Muscle layer of colon (tissue), 2 donors: Measurements from ENCODE around the gene MYO18B.
"Not testable (repeated sequence)": the region's sequence is repeated elsewhere in the genome, so short reads cannot be mapped to it uniquely, and the experiment has no call there.

Experiments used
- H3K27ac ChIP-seq: one replicate; pipeline ENCODE4 v1.7.0; 2013; ENCODE audit warnings: low read depth, mild to moderate bottlenecking, low read length, moderate library complexity
- H3K27me3 ChIP-seq, 2 donors: one replicate each; pipeline ENCODE4 v1.7.0; 2013; ENCODE audit warnings: low read length in 2 of 2, mild to moderate bottlenecking in 2 of 2; ENCODE audit not compliant: insufficient read depth in 2 of 2, control insufficient read depth in 1 of 2
- H3K36me3 ChIP-seq: one replicate; pipeline ENCODE4 v1.7.0; 2013; ENCODE audit warnings: mild to moderate bottlenecking, low read length; ENCODE audit not compliant: insufficient read depth
- H3K4me1 ChIP-seq: one replicate; pipeline ENCODE4 v1.7.0; 2013; ENCODE audit warnings: mild to moderate bottlenecking, low read length; ENCODE audit not compliant: insufficient read depth
- H3K4me3 ChIP-seq, 2 donors: one replicate each; pipeline ENCODE4 v1.7.0; 2013; ENCODE audit warnings: low read length in 2 of 2, low read depth in 1 of 2, mild to moderate bottlenecking in 1 of 2, moderate library complexity in 1 of 2
- H3K9ac ChIP-seq: one replicate; pipeline ENCODE4 v1.7.0; 2013; ENCODE audit warnings: low read length
- H3K9me3 ChIP-seq: one replicate; pipeline ENCODE4 v1.7.0; 2013; ENCODE audit warnings: mild to moderate bottlenecking, low read length
- donor health status: abdominal sarcoma.
- donor health status: Adenocarcinoma of cecum.

Gene MYO18B

GRCh38 chr22:25962711-25963110 is 220.7 kb downstream of the MYO18B start:
- no peaks in the 10 kb centered on the region for H3K36me3 ChIP-seq
- no peaks in the 10 kb centered on the region for H3K9me3 ChIP-seq
- no peak overlapping the region for H3K4me3 ChIP-seq
- H3K9ac ChIP-seq: no peak overlapping the region
- H3K27me3 ChIP-seq: peaks cover 0 to 4% of the 10 kb centered on the region in 2 donors
- H3K27ac ChIP-seq: no peak overlapping the region
- no peaks in the 10 kb centered on the region for H3K4me1 ChIP-seq

- Histone ChIP-seq H3K27me3 (peaks cover 0 to 4% of the 10 kb centered on the region in 2 donors), H3K9me3 (no peaks in the 10 kb centered on the region), H3K36me3 (no peaks in the 10 kb centered on the region)
These were observed 223.2 kb downstream of the MYO18B start for GRCh38 chr22:25964961-25965730.

GRCh38 chr22:25966448-25966913 is 224.5 kb downstream of the MYO18B start:
- Histone ChIP-seq H3K4me1 (no peaks in the 10 kb centered on the region), H3K9me3 (no peaks in the 10 kb centered on the region), H3K4me3 (no peak overlapping the region), H3K27me3 (peaks cover 0 to 4% of the 10 kb centered on the region in 2 donors), H3K36me3 (no peaks in the 10 kb centered on the region), H3K27ac (no peak overlapping the region), H3K9ac (no peak overlapping the region)

More at GRCh38 chr22:25964961-25965730, 223.2 kb downstream of the MYO18B start:
- Histone ChIP-seq H3K9ac (no peak overlapping the region), H3K4me3 (no peak overlapping the region), H3K4me1 (no peaks in the 10 kb centered on the region), H3K27ac (no peak overlapping the region)

GRCh38 chr22:25969286-25969685 is 227.3 kb downstream of the MYO18B start:
- no peak overlapping the region for H3K27ac ChIP-seq
- no peak overlapping the region for H3K4me3 ChIP-seq
- H3K9ac ChIP-seq: no peak overlapping the region
- H3K36me3 ChIP-seq: no peaks in the 10 kb centered on the region
- no peaks in the 10 kb centered on the region for H3K4me1 ChIP-seq
- H3K27me3 ChIP-seq: no peaks in the 10 kb centered on the region
- no peaks in the 10 kb centered on the region for H3K9me3 ChIP-seq

GRCh38 chr22:25969901-25970300 is 227.9 kb downstream of the MYO18B start:
- no peaks in the 10 kb centered on the region for H3K27me3 ChIP-seq
- no peak overlapping the region for H3K27ac ChIP-seq
- no peak overlapping the region for H3K9ac ChIP-seq
- H3K4me3 ChIP-seq: no peak overlapping the region
- H3K4me1 ChIP-seq: no peaks in the 10 kb centered on the region
- no peaks in the 10 kb centered on the region for H3K36me3 ChIP-seq
- H3K9me3 ChIP-seq: no peaks in the 10 kb centered on the region

- Histone ChIP-seq H3K27ac (no peak overlapping the region), H3K4me1 (no peaks in the 10 kb centered on the region), H3K9ac (no peak overlapping the region), H3K9me3 (no peaks in the 10 kb centered on the region), H3K36me3 (no peaks in the 10 kb centered on the region), H3K27me3 (no peaks in the 10 kb centered on the region), H3K4me3 (no peak overlapping the region)
These were observed 228.5 kb downstream of the MYO18B start for GRCh38 chr22:25970374-25970911.

GRCh38 chr22:25970999-25971811 is 229.2 kb downstream of the MYO18B start:
- H3K9me3 ChIP-seq: no peaks in the 10 kb centered on the region
- H3K4me1 ChIP-seq: no peaks in the 10 kb centered on the region
- no peak overlapping the region for H3K9ac ChIP-seq
- no peak overlapping the region for H3K27ac ChIP-seq
- no peaks in the 10 kb centered on the region for H3K27me3 ChIP-seq
- no peaks in the 10 kb centered on the region for H3K36me3 ChIP-seq
- no peak overlapping the region for H3K4me3 ChIP-seq

GRCh38 chr22:25972397-25972796 is 230.4 kb downstream of the MYO18B start:
- H3K4me1 ChIP-seq: no peaks in the 10 kb centered on the region
- H3K27me3 ChIP-seq: no peaks in the 10 kb centered on the region
- H3K27ac ChIP-seq: no peak overlapping the region
- H3K36me3 ChIP-seq: no peaks in the 10 kb centered on the region
- no peaks in the 10 kb centered on the region for H3K9me3 ChIP-seq
- H3K9ac ChIP-seq: no peak overlapping the region
- H3K4me3 ChIP-seq: no peak overlapping the region

GRCh38 chr22:25976356-25976755 is 234.4 kb downstream of the MYO18B start:
- Histone ChIP-seq H3K27ac (no peak overlapping the region), H3K9me3 (no peaks in the 10 kb centered on the region), H3K4me1 (no peaks in the 10 kb centered on the region), H3K9ac (no peak overlapping the region), H3K36me3 (no peaks in the 10 kb centered on the region), H3K4me3 (no peak overlapping the region), H3K27me3 (peaks cover 0 to 3% of the 10 kb centered on the region in 2 donors)

GRCh38 chr22:25979968-25980367 is 238.0 kb downstream of the MYO18B start:
- Histone ChIP-seq H3K4me3 (no peak overlapping the region), H3K9ac (no peak overlapping the region), H3K27me3 (peaks cover 0 to 3% of the 10 kb centered on the region in 2 donors), H3K27ac (no peak overlapping the region), H3K36me3 (no peaks in the 10 kb centered on the region), H3K4me1 (no peaks in the 10 kb centered on the region), H3K9me3 (peaks cover 5% of the 10 kb centered on the region)

- not testable (repeated sequence) for H3K27me3 ChIP-seq, H3K4me3 ChIP-seq, H3K9ac ChIP-seq, H3K9me3 ChIP-seq, H3K36me3 ChIP-seq, H3K27ac ChIP-seq, H3K4me1 ChIP-seq
These were observed 242.9 kb downstream of the MYO18B start for GRCh38 chr22:25984911-25985310.
